Measurements from ENCODE around the gene TPRG1L.

Gene TPRG1L

DNA sequence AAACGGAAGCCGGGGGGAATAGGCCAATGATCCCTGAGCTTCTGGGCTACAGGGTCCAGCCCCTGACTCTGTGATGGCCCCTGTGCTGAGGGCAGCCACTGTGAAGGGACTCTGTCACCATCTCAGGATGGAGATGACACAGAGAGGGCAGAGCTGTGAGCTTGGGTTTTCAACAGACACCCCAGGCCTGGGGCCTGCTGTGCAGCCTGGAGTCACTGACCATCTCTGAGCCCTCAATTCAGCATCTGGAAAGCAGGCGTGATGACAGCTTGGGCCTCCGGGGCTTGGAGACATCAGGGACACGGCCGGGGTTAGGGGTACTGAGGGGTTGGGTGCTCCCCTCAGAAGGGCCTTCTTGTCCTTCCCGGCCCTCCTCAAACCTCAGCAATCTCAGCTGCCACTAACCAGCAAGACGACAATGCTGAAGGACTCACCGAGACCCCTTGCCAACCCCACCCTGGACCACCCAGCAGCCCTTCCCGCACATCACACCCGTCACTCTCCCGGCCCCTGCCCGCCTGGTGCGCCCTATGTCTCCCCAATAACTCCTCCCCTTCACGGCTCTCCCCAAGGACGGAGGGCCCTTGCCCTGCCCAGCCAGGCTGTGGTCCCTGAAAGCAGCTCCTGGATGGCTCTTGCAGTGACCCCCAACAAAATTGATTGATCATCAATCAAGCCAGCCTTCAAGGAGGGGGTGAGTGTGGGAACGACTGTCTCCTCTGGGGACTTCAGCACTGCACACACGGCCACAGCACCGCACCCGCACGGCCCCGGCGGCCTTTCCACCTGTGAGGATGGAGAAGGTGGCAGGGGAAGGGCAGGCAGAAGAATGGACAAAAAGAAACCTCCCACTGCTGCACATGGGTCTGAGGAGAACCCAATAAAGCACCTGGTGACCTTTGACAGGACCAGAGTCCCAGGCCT, 17.8 kb upstream of the TPRG1L start:
- DNase-seq = no peak

DNA sequence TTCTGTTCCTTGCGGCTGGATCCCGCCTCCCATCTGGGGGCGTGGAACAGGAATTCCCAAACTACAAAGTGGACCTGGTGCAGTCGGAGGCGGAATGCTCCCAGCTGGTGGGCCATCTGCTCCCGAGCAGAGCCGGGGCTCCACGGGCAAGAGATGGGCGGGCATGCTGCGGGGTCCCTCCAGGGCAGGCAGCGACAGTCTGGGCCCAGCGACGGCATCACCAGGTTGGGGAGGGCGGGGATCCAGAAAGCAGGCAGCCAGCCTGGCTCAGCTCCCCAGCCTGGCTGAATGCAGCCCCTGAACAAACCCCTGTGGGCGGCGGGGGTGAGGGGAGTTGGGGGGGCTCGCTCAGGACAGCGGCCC, 17.1 kb upstream of the TPRG1L start:
- Histone ChIP-seq H3K27me3 (replicated peaks; ENCODE audit: insufficient read depth, low read length) (peaks cover 96% of the 10 kb centered on the region), H3K4me1 (ENCODE audit: low read length) (no peaks in the 10 kb centered on the region), H3K4me3 (ENCODE audit: low read length) (no peak overlapping the region), H3F3A (ENCODE audit: insufficient read depth, low read length) (no peaks in the 10 kb centered on the region), H3K79me2 (ENCODE audit: low read length) (no peaks in the 10 kb centered on the region), H4K20me1 (ENCODE audit: insufficient read depth, low read length) (no peaks in the 10 kb centered on the region), H3K9ac (ENCODE audit: low read length) (no peak overlapping the region), H3K9me2 (replicated peaks; ENCODE audit: insufficient read depth, low read length) (no peaks in the 10 kb centered on the region), H3K4me2 (ENCODE audit: low read depth, low read length) (no peak overlapping the region), H3K9me3 (replicated peaks; ENCODE audit: insufficient read depth, low read length) (no peaks in the 10 kb centered on the region), H3K27ac (ENCODE audit: low read length) (no peak overlapping the region), H3K36me3 (replicated peaks; ENCODE audit: insufficient read depth, low read length) (no peaks in the 10 kb centered on the region), H2AFZ (ENCODE audit: low read length) (no peak overlapping the region)
- no peak for DNase-seq
- TF ChIP-seq EZH2 (optimal IDR thresholded peaks at IDR 0.05; ENCODE audit: low read depth, low read length) (no peak), EZH2phosphoT487 (IDR thresholded peaks at IDR 0.05; ENCODE audit: low read length) (no peak)
- TF ChIP-seq, protein P1, sequence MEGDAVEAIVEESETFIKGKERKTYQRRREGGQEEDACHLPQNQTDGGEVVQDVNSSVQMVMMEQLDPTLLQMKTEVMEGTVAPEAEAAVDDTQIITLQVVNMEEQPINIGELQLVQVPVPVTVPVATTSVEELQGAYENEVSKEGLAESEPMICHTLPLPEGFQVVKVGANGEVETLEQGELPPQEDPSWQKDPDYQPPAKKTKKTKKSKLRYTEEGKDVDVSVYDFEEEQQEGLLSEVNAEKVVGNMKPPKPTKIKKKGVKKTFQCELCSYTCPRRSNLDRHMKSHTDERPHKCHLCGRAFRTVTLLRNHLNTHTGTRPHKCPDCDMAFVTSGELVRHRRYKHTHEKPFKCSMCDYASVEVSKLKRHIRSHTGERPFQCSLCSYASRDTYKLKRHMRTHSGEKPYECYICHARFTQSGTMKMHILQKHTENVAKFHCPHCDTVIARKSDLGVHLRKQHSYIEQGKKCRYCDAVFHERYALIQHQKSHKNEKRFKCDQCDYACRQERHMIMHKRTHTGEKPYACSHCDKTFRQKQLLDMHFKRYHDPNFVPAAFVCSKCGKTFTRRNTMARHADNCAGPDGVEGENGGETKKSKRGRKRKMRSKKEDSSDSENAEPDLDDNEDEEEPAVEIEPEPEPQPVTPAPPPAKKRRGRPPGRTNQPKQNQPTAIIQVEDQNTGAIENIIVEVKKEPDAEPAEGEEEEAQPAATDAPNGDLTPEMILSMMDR (IDR thresholded peaks at IDR 0.05; ENCODE audit: low read length) = no peak

More for the DNA sequence above, 17.8 kb upstream of the TPRG1L start:
- Histone ChIP-seq H3K27ac (ENCODE audit: low read length) (no peak overlapping the region), H3K4me2 (ENCODE audit: low read depth, low read length) (no peak overlapping the region), H3K27me3 (replicated peaks; ENCODE audit: insufficient read depth, low read length) (peaks cover 96% of the 10 kb centered on the region), H3K9me2 (replicated peaks; ENCODE audit: insufficient read depth, low read length) (no peaks in the 10 kb centered on the region), H3K9me3 (replicated peaks; ENCODE audit: insufficient read depth, low read length) (no peaks in the 10 kb centered on the region), H3K4me3 (ENCODE audit: low read length) (no peak overlapping the region), H3K79me2 (ENCODE audit: low read length) (no peaks in the 10 kb centered on the region), H3K4me1 (ENCODE audit: low read length) (no peaks in the 10 kb centered on the region), H2AFZ (ENCODE audit: low read length) (no peak overlapping the region), H3F3A (ENCODE audit: insufficient read depth, low read length) (no peaks in the 10 kb centered on the region), H3K36me3 (replicated peaks; ENCODE audit: insufficient read depth, low read length) (no peaks in the 10 kb centered on the region), H4K20me1 (ENCODE audit: insufficient read depth, low read length) (no peaks in the 10 kb centered on the region), H3K9ac (ENCODE audit: low read length) (no peak overlapping the region)
- TF ChIP-seq EZH2 (optimal IDR thresholded peaks at IDR 0.05; ENCODE audit: low read depth, low read length) = no peak
- TF ChIP-seq, protein P1 (IDR thresholded peaks at IDR 0.05; ENCODE audit: low read length) = no peak
- no peak for TF ChIP-seq EZH2phosphoT487 (IDR thresholded peaks at IDR 0.05; ENCODE audit: low read length)

DNA sequence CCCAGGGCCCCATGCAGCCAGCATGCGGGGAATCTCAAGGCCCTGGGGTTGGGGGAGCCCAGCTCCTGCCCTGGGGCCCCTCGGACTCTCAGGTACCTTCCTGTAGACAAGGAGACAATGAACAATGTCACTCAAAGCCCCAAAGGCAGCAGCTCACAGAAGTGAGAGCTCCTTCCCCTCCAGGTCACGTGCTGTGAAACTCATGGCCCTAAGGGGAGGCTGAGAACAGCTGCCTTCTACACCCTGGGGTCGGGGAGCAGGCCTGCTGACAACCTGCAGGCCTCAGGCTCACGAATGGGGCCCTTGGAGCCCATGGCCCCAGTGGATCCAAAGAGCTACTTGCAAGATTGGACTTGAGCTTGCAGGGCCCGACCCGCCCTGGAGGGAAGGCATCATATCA, 16.7 kb upstream of the TPRG1L start:
- H2AFZ ChIP-seq (ENCODE audit: low read length) = no peak overlapping the region
- no peaks in the 10 kb centered on the region for H3K79me2 ChIP-seq (ENCODE audit: low read length)
- peaks cover 96% of the 10 kb centered on the region for H3K27me3 ChIP-seq (replicated peaks; ENCODE audit: insufficient read depth, low read length)
- H3K36me3 ChIP-seq (replicated peaks; ENCODE audit: insufficient read depth, low read length) = no peaks in the 10 kb centered on the region
- no peaks in the 10 kb centered on the region for H3K9me3 ChIP-seq (replicated peaks; ENCODE audit: insufficient read depth, low read length)
- no peaks in the 10 kb centered on the region for H3K4me1 ChIP-seq (ENCODE audit: low read length)
- no peak overlapping the region for H3K4me2 ChIP-seq (ENCODE audit: low read depth, low read length)
- TF ChIP-seq EZH2phosphoT487 (IDR thresholded peaks at IDR 0.05; ENCODE audit: low read length) = no peak
- TF ChIP-seq, protein P1 (IDR thresholded peaks at IDR 0.05; ENCODE audit: low read length) = no peak
- no peak for TF ChIP-seq EZH2 (optimal IDR thresholded peaks at IDR 0.05; ENCODE audit: low read depth, low read length)
- H3F3A ChIP-seq (ENCODE audit: insufficient read depth, low read length) = no peaks in the 10 kb centered on the region
- no peaks in the 10 kb centered on the region for H4K20me1 ChIP-seq (ENCODE audit: insufficient read depth, low read length)
- no peaks in the 10 kb centered on the region for H3K9me2 ChIP-seq (replicated peaks; ENCODE audit: insufficient read depth, low read length)
- no peak for DNase-seq
- no peak overlapping the region for H3K9ac ChIP-seq (ENCODE audit: low read length)
- H3K27ac ChIP-seq (ENCODE audit: low read length) = no peak overlapping the region
- H3K4me3 ChIP-seq (ENCODE audit: low read length) = no peak overlapping the region

Data from MM.1S (cell line).